Thyroid gland (tissue), 4 donors: ENCODE results near the gene SEMA6B. TPM values are rescaled to one million over a fixed set of nuclear protein-coding genes. Genes with fewer than 3 reads are reported as not detected.

Experiments
- DNase-seq, 2 donors: peaks; one replicate each; pipeline ENCODE4 v3.0.0-alpha.2; 2019
- H3K27ac ChIP-seq, 3 donors: fragments of 200-600 bp; sonication (generic); 1 replicate in 2 of 3; 2 replicates in 1 of 3; pipeline ENCODE4 v1.5.1; 2016 to 2019; ENCODE audit warnings: mild to moderate bottlenecking in 1 of 3, moderate library complexity in 1 of 3
- H3K27me3 ChIP-seq: fragments of 200-600 bp; sonication (generic); one replicate; pipeline ENCODE4 v1.5.1; 2019
- H3K36me3 ChIP-seq, 2 donors: fragments of 200-600 bp; sonication (generic); one replicate each; pipeline ENCODE4 v1.5.1; 2016 to 2019
- H3K4me1 ChIP-seq, 2 donors: fragments of 200-600 bp; sonication (generic); one replicate each; pipeline ENCODE4 v1.5.1; 2017 to 2019
- H3K4me3 ChIP-seq, 3 donors: fragments of 200-600 bp; sonication (generic); replicated peaks in 1 of 3; 1 replicate in 2 of 3; 2 replicates in 1 of 3; pipeline ENCODE4 v1.5.1; 2016; ENCODE audit warnings: mild to moderate bottlenecking in 1 of 3
- H3K9me3 ChIP-seq: fragments of 200-600 bp; sonication (generic); one replicate; pipeline ENCODE4 v1.5.1; 2017
- CTCF ChIP-seq, 6 experiments: fragments of 200-600 bp in 3 of 6; fragments of 450-650 bp in 3 of 6; sonication (generic) in 3 of 6; IDR thresholded peaks; one replicate each; pipeline ENCODE4 v1.5.1; 2016 to 2019; ENCODE audit warnings: antibody characterized with exemption in 6 of 6, mild to moderate bottlenecking in 2 of 6, inconsistent platforms in 1 of 6, moderate library complexity in 1 of 6
- POLR2A ChIP-seq, 2 donors: fragments of 450-650 bp; IDR thresholded peaks; one replicate each; pipeline ENCODE4 v1.6.1; 2017; ENCODE audit warnings: antibody characterized with exemption in 2 of 2, mild to moderate bottlenecking in 2 of 2, moderate library complexity in 1 of 2
- WGBS, 2 donors: methylation state at CpG; one replicate each; pipeline ENCODE4 v1.1.5; 2017; 5-methylcytosine and 5-hydroxymethylcytosine counted together
- intact Hi-C: fragments of 100-400 bp; cut with DNase I; formaldehyde crosslinking; loops from one replicate; pipeline ENCODE4 v1.15.1; 2023
- total RNA-seq, 4 donors: library from RNA; depleted of rRNA; stranded (reverse); fragments of >200 nt; gene quantifications; one replicate each; pipeline ENCODE4 v1.2.3, GENCODE V29; 2016

Gene SEMA6B
- total RNA-seq, 4 donors from 2014 or later: 1.2 to 9.1 (median 4.2) TPM

GRCh38 chr19:4593409-4593851, 33.9 kb upstream of the SEMA6B start:
- intact Hi-C loops: no loop called here
- TF ChIP-seq CTCF (IDR thresholded peaks at IDR 0.05): no peak
- TF ChIP-seq POLR2A (IDR thresholded peaks at IDR 0.05): no peak
- WGBS, 2 donors: 72 to 73% methylated on average over 6 of the region's 6 CpGs
- Histone ChIP-seq H3K27me3 (peaks cover 9% of the 10 kb centered on the region), H3K9me3 (no peaks in the 10 kb centered on the region), H3K36me3 (no peaks in the 10 kb centered on the region), H3K4me3 (no peak overlapping the region), H3K27ac (no peak overlapping the region), H3K4me1 (peaks cover 4% of the 10 kb centered on the region in 2 donors)
- no peak for DNase-seq

GRCh38 chr19:4592445-4592844, 33.0 kb upstream of the SEMA6B start:
- DNase-seq: no peak
- no peak for TF ChIP-seq POLR2A (IDR thresholded peaks at IDR 0.05)
- TF ChIP-seq CTCF (IDR thresholded peaks at IDR 0.05): no peak
- no peak overlapping the region for H3K27ac ChIP-seq
- H3K4me1 ChIP-seq: no peaks in the 10 kb centered on the region
- intact Hi-C loops: no loop called here
- no peaks in the 10 kb centered on the region for H3K9me3 ChIP-seq
- peaks cover 6% of the 10 kb centered on the region for H3K27me3 ChIP-seq
- no peak overlapping the region for H3K4me3 ChIP-seq
- no peaks in the 10 kb centered on the region for H3K36me3 ChIP-seq
- WGBS, 2 donors: 66 to 69% methylated on average over 5 of the region's 5 CpGs

GRCh38 chr19:4591320-4591719, 31.8 kb upstream of the SEMA6B start:
- H3K27ac ChIP-seq: no peak overlapping the region
- no peaks in the 10 kb centered on the region for H3K4me1 ChIP-seq
- 45 to 53% methylated on average over 6 of the region's 6 CpGs for WGBS, 2 donors
- no peak overlapping the region for H3K4me3 ChIP-seq
- no peaks in the 10 kb centered on the region for H3K9me3 ChIP-seq
- no peaks in the 10 kb centered on the region for H3K36me3 ChIP-seq
- intact Hi-C loops: no loop called here
- DNase-seq: no peak
- peaks cover 4% of the 10 kb centered on the region for H3K27me3 ChIP-seq
- TF ChIP-seq POLR2A (IDR thresholded peaks at IDR 0.05) (no peak), CTCF (IDR thresholded peaks at IDR 0.05) (no peak)

GRCh38 chr19:4590559-4590958, 31.1 kb upstream of the SEMA6B start:
- no peak overlapping the region for H3K4me3 ChIP-seq
- WGBS, 2 donors: 83% methylated on average over 8 to 9 of the region's 9 CpGs
- intact Hi-C loops: no loop called here
- H3K9me3 ChIP-seq: no peaks in the 10 kb centered on the region
- no peak overlapping the region for H3K27ac ChIP-seq
- H3K36me3 ChIP-seq: no peaks in the 10 kb centered on the region
- no peak for TF ChIP-seq POLR2A (IDR thresholded peaks at IDR 0.05)
- H3K4me1 ChIP-seq: no peaks in the 10 kb centered on the region
- no peak for DNase-seq
- H3K27me3 ChIP-seq: no peaks in the 10 kb centered on the region

GRCh38 chr19:4589579-4590410, 30.3 kb upstream of the SEMA6B start:
- Histone ChIP-seq H3K27ac (no peak overlapping the region), H3K27me3 (peaks cover 3% of the 10 kb centered on the region), H3K4me3 (no peak overlapping the region), H3K4me1 (peaks cover 0 to under 1% of the 10 kb centered on the region in 2 donors), H3K36me3 (no peaks in the 10 kb centered on the region), H3K9me3 (no peaks in the 10 kb centered on the region)
- TF ChIP-seq CTCF (IDR thresholded peaks at IDR 0.05) (peak in 3 of 6 experiments; percentile 11 to 21 (median 20)), POLR2A (IDR thresholded peaks at IDR 0.05) (no peak)
- 63 to 68% methylated on average over 11 of the region's 11 CpGs for WGBS, 2 donors
- intact Hi-C loops: no loop called here
- no peak for DNase-seq
